OCI-LY3 (cell line): ENCODE results near the gene VAC14.

ENCODE experiments used
- H2AFZ ChIP-seq: fragments of 200-600, 300-600 bp; shearing (Covaris generic); 2 replicates; pipeline ENCODE4 v1.6.0; 2014; ENCODE audit warnings: antibody characterized with exemption, low read depth, low read length
- H3K27ac ChIP-seq: fragments of 200-600, 300-600 bp; sonication (generic); 2 replicates; pipeline ENCODE4 v1.5.1; 2014; ENCODE audit warnings: mild to moderate bottlenecking, low read length, moderate library complexity, mixed read lengths
- H3K27me3 ChIP-seq: fragments of 200-600, 300-600 bp; sonication (generic); 2 replicates; pipeline ENCODE4 v1.6.1; 2014; ENCODE audit warnings: low read depth, low read length, mixed read lengths
- H3K36me3 ChIP-seq: fragments of 200-600, 300-600 bp; sonication (generic); replicated peaks from 2 replicates; pipeline ENCODE3; 2014; ENCODE audit warnings: low read depth, low read length, mixed read lengths
- H3K4me1 ChIP-seq: fragments of 300-600, 200-600 bp; sonication (generic); 2 replicates; pipeline ENCODE4 v1.6.1; 2014; ENCODE audit warnings: low read length, mixed read lengths
- H3K4me2 ChIP-seq: fragments of 200-600, 300-600 bp; sonication (generic); 2 replicates; pipeline ENCODE4 v1.6.1; 2014; ENCODE audit warnings: low read length, mixed read lengths
- H3K4me3 ChIP-seq: fragments of 300-600, 200-600 bp; sonication (generic); 2 replicates; pipeline ENCODE4 v1.5.1; 2014; ENCODE audit warnings: antibody characterized with exemption, mild to moderate bottlenecking, low read length, moderate library complexity
- H3K79me2 ChIP-seq: fragments of 300-600, 200-600 bp; shearing (Covaris generic); 2 replicates; pipeline ENCODE4 v1.6.1; 2014; ENCODE audit warnings: mild to moderate bottlenecking, low read length, mixed read lengths
- H3K9ac ChIP-seq: fragments of 300-600, 200-600 bp; shearing (Covaris generic); 2 replicates; pipeline ENCODE4 v1.6.0; 2014; ENCODE audit warnings: mild to moderate bottlenecking, low read length, moderate library complexity
- H3K9me3 ChIP-seq: fragments of 200-600, 300-600 bp; shearing (Covaris generic); 2 replicates; pipeline ENCODE4 v1.6.1; 2014; ENCODE audit warnings: low read length, mixed read lengths; ENCODE audit not compliant: insufficient read depth
- H4K20me1 ChIP-seq: fragments of 200-600, 300-600 bp; sonication (generic); 2 replicates; pipeline ENCODE4 v1.6.1; 2016; ENCODE audit warnings: low read length, mixed read lengths; ENCODE audit not compliant: insufficient read depth
- EZH2phosphoT487 ChIP-seq: fragments of 200-600 bp; shearing (Covaris generic); IDR thresholded peaks from 2 replicates; pipeline ENCODE4 v1.6.1; 2018; ENCODE audit warnings: antibody characterized with exemption, mixed run types, low read depth
- TF ChIP-seq, protein P1 (sequence below): fragments of 200-600, 300-600 bp; sonication (generic); IDR thresholded peaks from 2 replicates; pipeline ENCODE4 v1.5.1; 2014; ENCODE audit warnings: antibody characterized with exemption, low read length, low read depth

Gene VAC14

DNA sequence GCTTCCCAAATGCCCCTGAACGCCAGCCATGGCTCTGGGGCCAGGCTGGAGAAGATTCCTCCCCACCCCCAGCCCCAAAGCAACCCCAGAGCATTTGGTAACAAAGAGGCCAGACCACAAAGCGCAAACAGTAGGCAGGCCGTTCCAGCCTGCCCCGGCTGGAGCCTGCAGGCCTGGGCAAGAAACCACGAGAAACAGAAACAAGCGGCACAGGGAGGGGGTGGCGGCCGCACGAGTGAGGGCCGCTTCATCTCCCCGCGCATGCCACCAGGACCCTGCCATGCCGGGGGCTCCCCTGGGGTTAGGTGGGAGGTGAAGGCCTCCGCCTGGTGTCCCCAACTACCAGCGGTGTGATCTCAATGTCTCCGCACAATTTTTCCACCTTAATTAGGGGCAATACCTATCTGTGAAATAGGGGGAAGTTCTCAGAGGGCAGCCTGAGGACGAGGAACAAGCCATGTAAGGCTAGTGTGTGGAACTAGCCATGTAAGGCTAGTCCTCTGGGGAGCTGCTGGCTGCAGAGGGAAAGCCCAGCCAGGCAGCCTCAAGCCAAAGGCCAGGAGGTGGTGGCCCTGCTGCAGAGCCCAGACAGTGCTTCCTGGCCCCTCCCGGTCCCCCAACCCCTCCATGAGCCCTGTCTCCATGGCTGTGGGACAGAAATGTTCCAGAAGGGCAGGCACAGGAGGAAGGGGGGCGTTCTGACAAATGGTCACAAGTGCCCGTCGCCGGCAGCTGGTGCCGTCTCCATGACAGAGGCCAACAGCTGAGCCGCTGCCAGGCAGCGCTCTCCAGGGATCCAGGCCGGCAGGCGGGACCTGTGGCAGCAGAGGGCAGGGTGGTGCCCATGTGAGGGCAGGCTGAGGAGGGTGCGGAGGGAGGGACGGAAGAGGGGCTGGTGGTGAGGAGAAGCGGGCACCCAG is 100.6 kb downstream of the VAC14 start:
- Histone ChIP-seq H3K9me3 (no peaks in the 10 kb centered on the region), H3K4me3 (no peak overlapping the region), H3K27me3 (no peaks in the 10 kb centered on the region), H4K20me1 (no peaks in the 10 kb centered on the region), H3K9ac (no peak overlapping the region), H3K4me2 (no peak overlapping the region), H2AFZ (no peak overlapping the region), H3K27ac (no peak overlapping the region), H3K4me1 (no peaks in the 10 kb centered on the region), H3K79me2 (no peaks in the 10 kb centered on the region), H3K36me3 (no peaks in the 10 kb centered on the region)
- TF ChIP-seq, protein P1, sequence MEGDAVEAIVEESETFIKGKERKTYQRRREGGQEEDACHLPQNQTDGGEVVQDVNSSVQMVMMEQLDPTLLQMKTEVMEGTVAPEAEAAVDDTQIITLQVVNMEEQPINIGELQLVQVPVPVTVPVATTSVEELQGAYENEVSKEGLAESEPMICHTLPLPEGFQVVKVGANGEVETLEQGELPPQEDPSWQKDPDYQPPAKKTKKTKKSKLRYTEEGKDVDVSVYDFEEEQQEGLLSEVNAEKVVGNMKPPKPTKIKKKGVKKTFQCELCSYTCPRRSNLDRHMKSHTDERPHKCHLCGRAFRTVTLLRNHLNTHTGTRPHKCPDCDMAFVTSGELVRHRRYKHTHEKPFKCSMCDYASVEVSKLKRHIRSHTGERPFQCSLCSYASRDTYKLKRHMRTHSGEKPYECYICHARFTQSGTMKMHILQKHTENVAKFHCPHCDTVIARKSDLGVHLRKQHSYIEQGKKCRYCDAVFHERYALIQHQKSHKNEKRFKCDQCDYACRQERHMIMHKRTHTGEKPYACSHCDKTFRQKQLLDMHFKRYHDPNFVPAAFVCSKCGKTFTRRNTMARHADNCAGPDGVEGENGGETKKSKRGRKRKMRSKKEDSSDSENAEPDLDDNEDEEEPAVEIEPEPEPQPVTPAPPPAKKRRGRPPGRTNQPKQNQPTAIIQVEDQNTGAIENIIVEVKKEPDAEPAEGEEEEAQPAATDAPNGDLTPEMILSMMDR, result no peak
- no peak for TF ChIP-seq EZH2phosphoT487

DNA sequence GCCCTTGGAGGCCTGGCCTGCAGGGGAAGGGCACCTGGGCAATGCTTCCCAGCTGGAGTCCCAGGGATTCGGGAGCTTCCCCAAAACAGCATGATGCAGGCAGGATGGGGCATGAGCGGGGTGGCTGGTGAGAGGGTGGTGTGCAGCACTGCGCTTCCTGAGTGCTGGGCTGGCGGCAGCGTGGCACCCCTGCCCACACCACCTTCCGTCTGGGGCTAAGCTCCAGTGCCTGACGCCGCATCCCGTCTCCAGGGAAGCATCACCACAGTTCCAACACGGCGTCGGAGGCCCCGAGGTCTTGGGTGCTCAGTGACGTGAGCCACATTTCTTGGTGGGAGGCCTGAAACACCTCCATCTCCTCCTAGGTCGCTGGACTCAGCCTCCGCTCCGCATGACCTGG is 101.3 kb downstream of the VAC14 start:
- Histone ChIP-seq H3K36me3 (no peaks in the 10 kb centered on the region), H3K27me3 (no peaks in the 10 kb centered on the region), H3K9me3 (no peaks in the 10 kb centered on the region), H3K9ac (no peak overlapping the region), H3K4me3 (no peak overlapping the region), H3K27ac (no peak overlapping the region), H4K20me1 (no peaks in the 10 kb centered on the region), H2AFZ (no peak overlapping the region), H3K4me1 (no peaks in the 10 kb centered on the region), H3K4me2 (no peak overlapping the region), H3K79me2 (no peaks in the 10 kb centered on the region)
- no peak for TF ChIP-seq EZH2phosphoT487
- TF ChIP-seq, protein P1, result no peak

DNA sequence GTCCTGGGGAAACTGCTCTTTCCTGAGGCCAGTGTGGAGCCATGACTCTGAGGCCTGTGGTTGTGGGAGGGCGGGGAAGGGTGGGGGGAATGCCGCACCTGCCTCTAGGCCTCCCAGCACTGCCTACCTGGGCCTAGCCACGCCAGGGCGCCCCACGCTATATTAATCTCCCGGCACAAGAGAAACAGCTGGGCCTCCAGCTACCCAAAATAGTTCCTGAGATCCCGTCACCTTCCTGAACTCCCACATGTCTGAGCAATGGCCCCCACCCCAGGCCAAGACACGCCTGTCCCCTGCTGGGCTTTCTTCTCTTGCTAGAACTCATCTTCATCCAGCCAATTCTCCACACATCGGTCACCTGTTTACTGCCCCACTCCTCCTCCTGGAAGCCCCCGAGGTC is 102.1 kb downstream of the VAC14 start:
- Histone ChIP-seq H3K27ac (no peak overlapping the region), H3K9me3 (no peaks in the 10 kb centered on the region), H4K20me1 (no peaks in the 10 kb centered on the region)

DNA sequence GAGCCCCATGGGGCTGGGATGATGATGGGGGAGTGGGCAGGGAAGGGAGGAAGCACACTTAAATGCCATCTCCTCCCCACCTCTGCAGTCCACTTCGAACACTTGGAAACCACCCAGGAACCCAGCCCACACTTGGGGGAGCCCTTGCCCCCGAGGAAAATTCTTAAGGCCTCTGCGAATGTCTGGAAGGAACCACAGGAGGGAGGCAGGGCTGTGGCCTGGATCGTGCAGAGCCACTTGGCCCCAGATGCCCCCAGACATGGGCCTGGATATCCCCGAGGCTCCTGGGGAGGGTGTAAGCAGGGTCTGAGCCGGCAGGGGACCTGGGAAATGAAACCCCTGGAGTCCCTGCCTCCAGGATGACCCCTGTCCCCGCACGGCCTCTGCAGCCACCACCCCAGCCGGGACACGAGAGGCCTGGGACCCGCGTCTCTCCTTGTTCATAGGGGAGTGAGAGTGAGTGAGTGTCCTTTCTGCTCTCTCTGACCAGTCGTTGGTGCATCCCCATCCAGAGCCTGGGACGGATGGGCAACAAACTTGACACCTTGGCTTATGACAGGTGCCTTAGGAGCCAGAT is 103.3 kb downstream of the VAC14 start:
- Histone ChIP-seq H3K36me3 (no peaks in the 10 kb centered on the region), H3K27me3 (no peaks in the 10 kb centered on the region), H3K9me3 (no peaks in the 10 kb centered on the region), H3K4me1 (no peaks in the 10 kb centered on the region), H2AFZ (no peak overlapping the region), H3K4me2 (no peak overlapping the region), H3K4me3 (no peak overlapping the region), H3K9ac (no peak overlapping the region), H4K20me1 (no peaks in the 10 kb centered on the region), H3K79me2 (no peaks in the 10 kb centered on the region), H3K27ac (no peak overlapping the region)
- TF ChIP-seq, protein P1, result no peak
- no peak for TF ChIP-seq EZH2phosphoT487

More for the DNA sequence above, 102.1 kb downstream of the VAC14 start:
- no peak overlapping the region for H3K4me3 ChIP-seq
- no peak overlapping the region for H2AFZ ChIP-seq
- no peak overlapping the region for H3K4me2 ChIP-seq
- no peaks in the 10 kb centered on the region for H3K36me3 ChIP-seq
- no peak overlapping the region for H3K9ac ChIP-seq
- TF ChIP-seq, protein P1, result no peak
- no peak for TF ChIP-seq EZH2phosphoT487
- no peaks in the 10 kb centered on the region for H3K27me3 ChIP-seq
- H3K4me1 ChIP-seq, result no peaks in the 10 kb centered on the region
- H3K79me2 ChIP-seq, result no peaks in the 10 kb centered on the region
